K562 (cell line): ENCODE results near the gene HSPA1L. TPM values are rescaled to one million over a fixed set of nuclear protein-coding genes. Genes with fewer than 3 reads are reported as not detected.

ENCODE experiments used
- CTBP1 ChIP-seq: fragments of 450-650 bp; IDR thresholded peaks from 2 replicates; pipeline ENCODE4 v1.6.1; 2016; ENCODE audit warnings: borderline replicate concordance
- EZH2 ChIP-seq: IDR thresholded peaks from 2 replicates; pipeline ENCODE4 v1.6.1; 2012; ENCODE audit warnings: low read depth, mild to moderate bottlenecking, inconsistent platforms, low read length, borderline replicate concordance
- GABPA ChIP-seq: fragments of 200-800 bp; sonication (Bioruptor generic); conservative IDR thresholded peaks from 2 replicates; pipeline ENCODE4 v1.6.1; 2016; ENCODE audit warnings: low read depth, missing genetic modification characterization, missing compliant biosample characterization
- HINFP ChIP-seq: fragments of 450-650 bp; conservative IDR thresholded peaks from 2 replicates; pipeline ENCODE4 v1.6.1; 2016; ENCODE audit warnings: missing genetic modification characterization, low read depth, mild to moderate bottlenecking, control low read depth, missing compliant biosample characterization
- NFRKB ChIP-seq: fragments of 450-650 bp; IDR thresholded peaks from 2 replicates; pipeline ENCODE4 v1.6.1; 2016; ENCODE audit warnings: low read depth
- NRF1 ChIP-seq, 2 experiments: fragments of 450-650 bp; IDR thresholded peaks in 1 of 2; conservative IDR thresholded peaks in 1 of 2; 2 replicates each; pipeline ENCODE4 v1.6.1; 2014; ENCODE audit warnings: mild to moderate bottlenecking in 2 of 2
- PKNOX1 ChIP-seq: fragments of 450-650 bp; IDR thresholded peaks from 2 replicates; pipeline ENCODE4 v1.6.1; 2016
- RCOR1 ChIP-seq, 2 experiments: IDR thresholded peaks; 2 replicates each; pipeline ENCODE4 v1.6.1; 2012; ENCODE audit warnings: low read depth in 2 of 2, low read length in 2 of 2, borderline replicate concordance in 1 of 2, improper control_type of control experiment in 1 of 2
- SMAD2 ChIP-seq: fragments of 150-350 bp; IDR thresholded peaks from 2 replicates; pipeline ENCODE4 v1.6.1; 2014; ENCODE audit warnings: low read depth, mild to moderate bottlenecking, low read length
- SMC3 ChIP-seq: conservative IDR thresholded peaks from 2 replicates; pipeline ENCODE4 v1.6.1; 2011; ENCODE audit warnings: low read depth, low read length, improper control_type of control experiment; ENCODE audit not compliant: insufficient read depth
- SPI1 ChIP-seq: IDR thresholded peaks from 2 replicates; pipeline ENCODE4 v1.6.1; 2011; ENCODE audit warnings: low read depth, low read length, control low read depth, borderline replicate concordance
- TAF15 ChIP-seq: fragments of 200-400 bp; formaldehyde crosslinking; IDR thresholded peaks from 2 replicates; pipeline ENCODE4 v1.6.1; 2017; ENCODE audit warnings: mild to moderate bottlenecking, low read depth, low read length, moderate library complexity
- TEAD4 ChIP-seq, 2 experiments: sonication (generic) in 1 of 2; formaldehyde crosslinking in 1 of 2; IDR thresholded peaks; 2 replicates each; pipeline versions ENCODE4 v1.6.1 to v1.8.0; 2012 to 2022; ENCODE audit warnings: borderline replicate concordance in 1 of 2, inconsistent platforms in 1 of 2, low read length in 1 of 2, mild to moderate bottlenecking in 1 of 2, missing genetic modification reagents in 1 of 2
- ZNF507 ChIP-seq: conservative IDR thresholded peaks from 2 replicates; pipeline ENCODE4 v1.6.1; 2017; ENCODE audit warnings: missing genetic modification characterization, missing compliant biosample characterization
- ZNF707 ChIP-seq: fragments of 250-450 bp; sonication (Bioruptor Pico); conservative IDR thresholded peaks from 2 replicates; pipeline ENCODE4 v1.8.0; 2022; ENCODE audit warnings: inconsistent platforms, mild to moderate bottlenecking, moderate library complexity
- ZNF778 ChIP-seq: fragments of 450-650 bp; formaldehyde crosslinking; IDR thresholded peaks from 2 replicates; pipeline ENCODE4 v1.4.0; 2020; ENCODE audit warnings: mild to moderate bottlenecking, moderate library complexity
- polyA plus RNA-seq, 8 experiments: library from polyadenylated mRNA; depleted of rRNA in 4 of 8; stranded (reverse) in 5 of 8; unstranded in 3 of 8; fragments of >200 nt; fragmentation: Nextera tagmentation in 2 of 8; fragmentation: Illumina TruSeq in 1 of 8; extraction: Ambion mirVana in 2 of 8; extraction: Trizol in 1 of 8; gene quantifications; 2 replicates each; pipeline versions ENCODE4 v1.2.1 to v1.2.3, GENCODE V29; 2011 to 2014; ENCODE audit warnings: inconsistent platforms in 1 of 8, missing spikeins in 1 of 8
- total RNA-seq, 7 experiments: library from RNA; depleted of rRNA in 6 of 7; stranded (reverse); fragments of >200 nt in 6 of 7; fragmentation: Illumina TruSeq in 2 of 7; extraction: Trizol in 2 of 7; gene quantifications; 2 replicates each; pipeline versions ENCODE4 v1.2.1 to v1.2.3, GENCODE V29; 2011 to 2021; ENCODE audit warnings: low replicate concordance in 1 of 7

HSPA1L gene
- total and polyA plus RNA-seq, 9 of the 15 experiments (the other 6 are each of a cell fraction or from before 2014, with no cell fraction given), result 0.14 to 2.1 (median 1.3) TPM

GRCh38 chr6:31794294-31794865 is 20.7 kb downstream of the HSPA1L start (continued):
- TF ChIP-seq NRF1 (conservative IDR thresholded peaks at IDR 0.05 in 1 of 2, IDR thresholded peaks at IDR 0.05 in 1 of 2) (peak; percentile 36 to 55), SMC3 (0 out of 2 replicates have a peak, but pooled peaks have one; percentile 14), HINFP (tag) (no peak; the same call in 1 of the 2 replicates), NFRKB (peak; percentile 74), EZH2 (no peak), SMAD2 (no peak), SPI1 (no peak), TAF15 (no peak), RCOR1 (IDR thresholded peaks at IDR 0.05; ENCODE audit: borderline replicate concordance in 1 of 2, low read depth in 2 of 2, low read length in 2 of 2) (0 out of 4 replicates have a peak, but pooled peaks of 1 of the 2 experiments have one; percentile 24), ZNF507 (no peak), CTBP1 (peak; percentile 89), PKNOX1 (peak; percentile 25; the same call in 1 of the 2 replicates), TEAD4 (IDR thresholded peaks at IDR 0.05; ENCODE audit: low read length) (peak; percentile 19; the same call in 1 of the 2 replicates), TEAD4 (CRISPR knock-in tag; IDR thresholded peaks at IDR 0.05; ENCODE audit: borderline replicate concordance) (no peak), ZNF778 (CRISPR knock-in tag) (no peak), GABPA (tag) (no peak), ZNF707 (CRISPR knock-in tag) (no peak)
